ENCODE data around the gene ABCC3.
"Not testable (repeated sequence)": the region's sequence is repeated elsewhere in the genome, so short reads cannot be mapped to it uniquely, and the experiment has no call there.

ABCC3 gene

DNA sequence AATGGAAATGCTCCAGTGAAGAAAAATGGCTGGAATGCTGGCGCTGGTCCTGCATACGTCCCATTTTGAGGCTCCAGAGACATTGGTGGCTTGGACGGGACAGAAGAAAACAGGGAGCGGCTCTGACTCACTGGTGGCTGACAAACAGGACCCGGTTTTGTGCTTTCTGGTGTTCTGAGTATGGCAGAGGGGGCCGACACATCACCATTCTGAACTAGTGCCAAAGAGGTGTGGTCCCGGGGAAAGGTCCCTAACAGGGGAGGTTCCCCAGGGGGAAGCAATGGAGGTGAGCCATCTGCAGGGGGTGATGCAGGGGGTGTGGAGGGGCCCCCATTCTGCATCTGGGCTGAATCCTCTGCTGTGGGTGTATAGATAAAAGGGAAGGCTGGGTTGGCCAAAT, 64.7 kb downstream of the ABCC3 start:
- DNase-seq (ENCODE audit: low read depth, low spot score), result no peak

DNA sequence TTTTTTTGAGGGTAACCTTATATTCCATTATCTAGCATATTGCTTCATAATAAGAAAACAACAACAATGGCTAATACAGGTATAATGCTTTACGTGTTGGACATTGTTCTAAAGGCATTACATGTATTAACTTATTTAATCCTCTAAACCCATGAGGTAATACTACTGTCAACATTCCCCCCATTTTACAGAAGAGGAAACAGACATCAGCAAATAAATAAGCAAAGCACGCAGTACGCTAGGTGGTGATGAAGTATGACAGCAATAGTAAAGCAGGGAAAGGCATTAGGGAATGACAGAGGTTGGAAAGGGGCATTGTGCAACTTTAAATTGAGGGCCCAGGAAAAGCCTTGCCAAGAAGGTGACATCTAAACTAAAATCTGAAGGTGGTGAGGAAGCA, 68.5 kb downstream of the ABCC3 start:
- DNase-seq (ENCODE audit: low read depth, low spot score), result no peak

DNA sequence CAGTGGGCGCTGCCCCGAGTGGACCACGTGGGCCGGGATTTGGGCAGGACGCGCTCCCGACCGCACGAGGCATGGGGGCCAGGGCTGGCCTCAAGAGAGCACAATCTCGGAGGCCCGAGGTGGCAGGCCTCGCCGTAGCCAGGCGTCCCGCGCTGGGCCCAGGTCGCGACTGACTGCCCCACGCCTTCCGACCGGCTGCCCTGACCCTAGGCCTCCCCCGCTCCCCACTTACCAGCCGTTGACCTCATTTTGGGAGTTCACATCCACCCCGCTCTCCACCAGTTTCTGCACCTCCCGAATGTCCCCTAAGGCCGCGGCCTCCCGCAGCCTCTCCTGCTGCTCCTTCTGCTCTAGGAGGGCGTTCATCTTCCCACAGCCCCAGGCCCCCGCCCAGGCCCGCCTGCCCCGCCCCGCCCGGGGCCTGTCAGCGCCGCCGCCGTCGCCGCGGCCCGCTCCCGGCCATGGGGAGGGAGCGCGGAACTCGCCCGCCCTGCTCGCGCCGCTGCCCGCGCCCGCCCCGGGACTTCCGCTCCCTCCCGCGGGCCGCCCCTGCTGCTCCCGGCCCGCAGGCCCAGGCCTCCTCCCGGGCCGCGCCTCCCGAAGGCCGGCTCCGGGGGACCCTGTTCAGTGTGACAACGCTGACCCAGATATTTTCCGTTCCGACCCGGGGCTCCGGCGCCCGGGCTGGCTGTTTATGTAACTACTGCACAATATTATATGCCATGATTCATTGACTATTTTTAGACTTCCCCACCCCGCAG, 72.8 kb downstream of the ABCC3 start, which contains the start of gene ANKRD40:
Gene ANKRD40, minus strand, starts transcription at position 626 of the 761 bp plus-strand sequence. Its CDS starts 260 bp downstream, at position 366.
- DNase-seq (ENCODE audit: low read depth, low spot score), result no peak

DNA sequence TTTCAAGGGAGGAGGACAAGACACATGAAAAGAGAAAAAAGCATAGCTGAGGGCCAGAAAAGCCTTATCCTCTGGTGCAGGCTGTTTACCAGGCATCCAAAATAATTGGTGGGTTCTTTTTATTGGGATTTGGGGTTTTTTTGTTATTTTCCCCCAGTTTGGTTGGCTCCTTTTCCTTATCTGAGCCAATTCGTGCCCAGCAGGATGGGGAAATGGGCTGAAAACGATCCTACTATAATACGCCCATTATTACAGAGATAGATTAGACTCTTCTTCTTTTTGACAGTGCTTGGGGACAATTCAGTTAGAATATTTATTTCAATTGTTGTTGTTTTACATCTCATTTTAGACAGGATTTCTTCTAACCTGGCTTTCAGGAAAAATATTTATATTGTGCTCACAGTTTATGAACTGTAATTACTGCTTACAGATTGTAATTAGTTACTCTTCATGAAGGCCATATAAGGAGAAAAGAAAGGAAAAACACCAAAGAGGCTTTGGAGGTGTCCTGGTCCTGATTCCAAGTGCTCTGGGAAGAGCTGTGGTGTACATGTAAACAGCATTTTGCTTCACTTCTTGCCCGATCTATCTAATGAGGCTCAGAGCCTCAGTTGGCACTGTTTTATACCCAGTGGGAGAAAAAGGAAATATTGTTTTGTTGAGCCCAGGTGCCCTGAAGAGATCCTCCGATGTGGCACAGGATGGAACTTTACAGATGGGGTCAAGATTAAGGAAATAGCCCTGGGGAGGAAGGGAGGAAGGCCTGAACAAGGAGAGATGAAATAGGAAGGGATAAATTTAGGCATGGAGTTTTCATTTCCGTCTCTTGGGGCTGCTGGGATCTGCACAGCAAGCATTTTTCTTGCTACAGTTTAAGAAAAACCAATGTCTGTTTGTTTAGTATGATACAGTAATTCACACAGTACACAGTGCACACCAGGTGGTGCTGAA, 73.6 kb downstream of the ABCC3 start:
- no peak for DNase-seq (ENCODE audit: low read depth, low spot score)

DNA sequence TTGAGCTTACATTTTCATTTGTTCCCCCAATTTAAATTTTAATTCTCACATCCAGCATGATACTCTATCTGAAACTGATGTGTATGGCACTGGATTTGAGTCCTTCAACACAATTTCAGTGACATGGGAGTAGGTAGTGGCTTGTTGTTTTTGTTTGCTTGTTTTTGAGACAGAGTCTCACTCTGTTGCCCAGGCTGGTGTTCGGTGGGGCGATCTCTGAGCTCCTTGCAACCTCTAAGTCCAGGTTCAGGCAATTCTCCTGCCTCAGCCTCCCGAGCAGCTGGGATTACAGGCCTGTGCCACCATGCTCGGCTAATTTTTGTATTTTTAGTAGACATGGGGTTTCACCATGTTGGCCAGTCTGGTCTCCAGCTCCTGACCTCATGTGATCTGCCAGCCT, 74.4 kb downstream of the ABCC3 start:
- DNase-seq (ENCODE audit: low read depth, low spot score), result not testable (repeated sequence)

DNA sequence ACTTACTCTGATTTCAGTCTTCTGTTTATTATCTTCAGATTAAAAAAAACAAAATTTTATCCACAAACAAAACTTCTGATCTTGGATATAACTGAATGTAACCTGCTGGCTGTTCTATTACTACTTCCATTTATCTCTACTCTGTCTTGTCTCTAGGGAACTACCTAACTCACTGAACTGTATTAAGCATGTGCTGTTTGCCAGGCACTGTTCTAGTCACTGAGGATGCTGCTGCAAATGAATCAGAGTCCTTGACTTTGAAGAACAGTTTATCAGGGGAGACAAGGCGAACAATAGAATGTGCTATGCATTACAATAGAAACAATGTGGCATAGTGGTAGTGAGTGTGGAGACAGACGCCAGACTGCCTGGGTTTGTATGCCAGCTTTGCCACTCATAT, 75.3 kb downstream of the ABCC3 start:
- DNase-seq (ENCODE audit: low read depth, low spot score), result no peak

DNA sequence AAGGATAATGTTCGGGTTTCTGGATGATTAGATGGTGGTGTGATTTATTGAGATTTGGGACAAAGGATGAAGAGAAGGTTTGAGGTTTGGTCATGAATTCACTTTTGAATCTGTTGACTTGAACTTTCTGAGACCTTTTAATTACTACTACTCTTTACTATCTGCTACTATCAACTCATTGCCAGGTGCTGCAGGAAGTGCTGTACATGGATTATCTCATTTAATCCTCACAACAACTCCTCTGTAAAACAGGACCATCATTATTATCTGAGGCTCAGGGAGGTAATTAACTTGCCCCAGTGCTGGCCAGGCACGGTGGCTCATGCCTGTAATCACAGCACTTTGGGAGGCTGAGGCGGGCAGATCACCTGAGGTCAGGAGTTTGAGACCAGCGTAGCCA, 76.0 kb downstream of the ABCC3 start:
- DNase-seq (ENCODE audit: low read depth, low spot score), result no peak

DNA sequence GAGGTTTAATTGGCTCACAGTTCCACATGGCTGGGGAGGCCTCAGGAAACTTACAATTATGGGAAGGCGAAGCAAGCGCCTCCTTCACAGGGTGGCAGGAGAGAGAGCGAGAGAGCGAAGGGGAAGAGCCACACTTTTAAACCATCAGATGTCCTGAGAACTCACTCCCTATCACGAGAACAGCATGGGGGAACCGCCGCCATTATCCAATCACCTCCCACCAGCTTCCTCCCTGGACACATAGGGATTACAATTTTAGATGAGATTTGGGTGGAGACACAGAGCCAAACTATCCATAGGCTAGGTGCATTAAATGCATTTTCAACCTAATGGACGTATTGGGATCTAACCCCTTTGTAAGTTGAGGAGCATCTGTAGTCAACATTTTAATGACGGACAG, 78.0 kb downstream of the ABCC3 start:
- no peak for DNase-seq (ENCODE audit: low read depth, low spot score)

DNA sequence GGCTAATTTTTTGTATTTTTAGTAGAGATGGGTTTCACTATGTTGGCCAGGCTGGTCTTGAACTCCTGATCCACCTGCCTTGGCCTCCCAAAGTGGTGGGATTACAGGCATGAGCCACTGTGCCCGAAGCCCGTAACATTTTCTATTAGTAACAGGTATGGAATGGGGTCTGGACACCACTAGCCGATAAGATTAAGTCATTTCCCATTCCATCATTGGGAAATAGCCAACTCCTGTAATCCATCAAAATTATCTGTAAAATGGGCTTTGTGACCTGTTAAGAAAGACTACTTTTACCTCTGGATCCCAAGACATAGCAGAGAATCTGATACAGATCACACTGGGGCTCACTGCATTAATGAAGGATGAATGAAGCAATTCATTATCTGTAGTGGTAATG, 80.8 kb downstream of the ABCC3 start:
- DNase-seq (ENCODE audit: low read depth, low spot score), result no peak

DNA sequence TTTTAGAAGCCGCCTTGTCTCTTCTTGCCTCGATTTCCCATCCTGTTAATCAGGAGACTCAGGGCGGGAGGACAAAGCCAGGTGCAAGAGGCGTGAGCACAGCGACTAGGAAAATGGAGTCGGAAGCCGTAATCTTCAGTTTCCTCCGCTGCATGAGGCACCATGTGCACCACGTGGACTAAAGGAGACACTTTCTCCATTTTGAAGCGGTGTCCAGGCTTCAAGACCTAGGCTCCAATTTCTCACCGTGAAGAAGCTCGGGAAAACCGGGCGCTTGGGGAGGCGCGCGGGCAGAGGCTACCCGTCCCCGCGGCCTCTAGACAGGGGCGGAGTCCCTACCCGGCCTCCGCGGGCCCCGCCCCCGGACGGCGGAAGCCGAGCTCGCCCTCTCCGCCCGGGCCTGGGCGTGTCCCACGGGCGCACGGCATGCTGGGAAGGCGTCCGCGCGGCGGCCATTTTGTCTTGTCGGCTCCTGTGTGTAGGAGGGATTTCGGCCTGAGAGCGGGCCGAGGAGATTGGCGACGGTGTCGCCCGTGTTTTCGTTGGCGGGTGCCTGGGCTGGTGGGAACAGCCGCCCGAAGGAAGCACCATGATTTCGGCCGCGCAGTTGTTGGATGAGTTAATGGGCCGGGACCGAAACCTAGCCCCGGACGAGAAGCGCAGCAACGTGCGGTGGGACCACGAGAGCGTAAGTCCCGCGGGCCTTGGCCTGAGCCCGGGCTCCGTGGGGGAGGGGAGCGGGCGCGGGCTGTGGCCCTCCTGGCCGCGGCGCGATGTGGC, 84.7 kb downstream of the ABCC3 start, which contains the start of gene LUC7L3:
Gene LUC7L3, plus strand, starts transcription at position 460 of the 780 bp plus-strand sequence. Its CDS starts 130 bp downstream, at position 590.
- DNase-seq (ENCODE audit: low read depth, low spot score), result no peak

DNA sequence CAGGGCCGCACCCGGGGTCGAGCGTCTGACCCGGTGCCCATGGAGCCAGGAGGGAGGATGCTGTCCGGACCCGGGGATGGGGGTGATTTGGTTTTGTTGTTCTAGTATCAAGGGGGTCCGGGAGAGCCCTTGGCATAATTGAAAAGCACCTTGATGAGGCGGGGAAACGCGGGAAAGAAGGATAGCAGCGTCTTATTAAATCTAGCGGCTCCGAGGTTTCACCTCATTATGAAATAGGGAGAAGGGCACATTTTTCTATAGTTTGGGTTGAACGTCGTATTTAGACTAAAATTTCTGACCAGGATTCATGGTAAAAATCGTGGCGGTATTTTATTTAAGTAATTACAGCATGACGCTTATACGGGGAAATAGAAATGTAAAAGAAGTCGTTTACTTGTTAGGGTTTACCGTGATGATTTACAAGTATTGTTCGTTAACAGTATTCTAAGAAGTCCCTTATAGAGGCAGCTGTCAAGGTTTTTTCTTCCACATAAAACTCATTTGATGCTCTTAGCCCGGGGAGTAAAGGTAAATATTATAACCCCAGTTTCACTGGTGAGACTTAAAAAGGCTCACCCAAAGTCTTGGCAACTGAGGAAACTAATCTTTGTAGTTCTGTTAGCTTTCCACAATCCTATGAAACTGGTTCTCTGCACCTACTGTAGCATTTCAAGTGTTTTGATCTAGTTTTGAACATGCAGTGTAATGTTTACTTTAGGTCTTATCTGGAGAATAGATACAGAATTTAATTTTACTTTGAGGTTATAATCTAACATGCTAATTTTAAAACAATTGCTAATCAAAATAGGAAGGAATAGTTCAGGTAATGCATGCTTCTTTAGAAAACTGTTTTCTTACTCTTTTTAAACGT, 85.5 kb downstream of the ABCC3 start:
- no peak for DNase-seq (ENCODE audit: low read depth, low spot score)

DNA sequence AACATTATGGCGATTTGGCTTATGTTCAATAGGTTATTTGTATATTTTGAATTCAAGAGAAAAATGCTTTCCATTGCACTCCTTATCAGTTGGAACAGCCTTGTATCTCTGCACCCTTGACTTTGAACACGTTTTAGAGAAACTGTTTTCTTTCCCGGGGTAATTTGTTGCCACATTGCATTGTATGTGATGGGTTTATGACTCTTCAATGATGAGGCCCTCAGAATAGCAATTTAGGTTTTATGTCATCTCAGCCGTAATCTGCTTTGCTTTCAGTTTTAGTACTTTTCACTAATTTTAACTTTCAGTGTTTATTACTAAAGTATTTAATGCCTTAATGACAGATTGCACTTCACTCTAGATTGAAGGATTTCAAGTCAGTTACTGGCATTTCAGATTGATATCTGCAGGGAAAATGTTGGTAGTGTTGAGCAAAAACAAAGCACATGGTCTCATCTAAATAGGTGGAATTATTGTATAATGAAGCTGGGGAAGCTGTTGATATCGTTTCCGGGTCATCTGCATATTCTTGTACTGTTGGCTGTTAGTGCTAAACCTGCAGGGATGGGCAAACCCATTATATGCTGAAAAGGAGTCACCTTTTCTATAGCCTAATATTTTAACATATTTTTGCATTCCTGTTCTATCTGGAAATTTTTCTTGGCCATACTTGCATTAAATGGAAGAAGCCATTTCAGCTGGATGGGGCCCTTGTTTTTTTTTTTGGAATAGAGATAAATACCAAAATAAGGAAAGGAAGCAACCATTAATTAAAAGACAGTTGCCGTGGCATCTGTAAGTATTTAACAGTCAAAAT, 86.7 kb downstream of the ABCC3 start:
- DNase-seq (ENCODE audit: low read depth, low spot score), result no peak

DNA sequence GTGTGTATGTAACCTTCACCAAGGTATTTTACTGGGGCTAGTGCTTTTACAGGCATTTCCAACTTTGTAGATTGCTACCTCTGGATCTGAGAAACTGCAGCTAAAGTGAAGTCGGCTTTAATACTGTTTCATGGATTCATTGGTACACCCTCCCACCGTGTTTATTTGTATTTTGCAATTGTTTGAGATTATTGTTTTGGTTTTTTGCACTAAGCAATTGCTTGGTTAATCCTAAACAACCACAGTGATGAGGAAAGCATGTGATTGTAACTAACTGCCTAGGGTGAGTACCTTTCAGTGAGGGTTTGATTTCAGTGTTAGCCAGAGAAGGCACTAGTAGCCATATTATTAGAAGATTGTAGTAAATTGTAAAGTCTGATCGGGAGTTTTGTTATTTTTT, 88.1 kb downstream of the ABCC3 start:
- DNase-seq (ENCODE audit: low read depth, low spot score), result no peak

DNA sequence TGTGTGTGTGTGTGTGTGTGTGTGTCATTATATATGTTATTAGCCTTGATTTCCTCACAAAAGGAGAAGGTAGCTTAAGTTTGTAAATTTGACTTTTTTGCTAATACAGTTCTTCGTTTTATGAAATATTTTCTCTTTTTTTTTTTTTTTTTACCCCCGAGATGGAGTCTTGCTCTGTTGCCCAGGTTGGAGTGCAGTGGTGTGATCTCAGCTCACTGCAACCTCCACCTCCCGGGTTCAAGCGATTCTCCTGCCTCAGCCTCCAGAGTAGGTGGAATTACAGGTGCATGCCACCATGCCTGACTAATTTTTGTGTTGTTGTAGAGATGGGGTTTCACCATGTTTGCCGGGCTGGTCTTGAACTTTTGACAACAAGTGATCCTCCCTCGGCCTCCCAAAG, 89.9 kb downstream of the ABCC3 start:
- not testable (repeated sequence) for DNase-seq (ENCODE audit: low read depth, low spot score)

DNA sequence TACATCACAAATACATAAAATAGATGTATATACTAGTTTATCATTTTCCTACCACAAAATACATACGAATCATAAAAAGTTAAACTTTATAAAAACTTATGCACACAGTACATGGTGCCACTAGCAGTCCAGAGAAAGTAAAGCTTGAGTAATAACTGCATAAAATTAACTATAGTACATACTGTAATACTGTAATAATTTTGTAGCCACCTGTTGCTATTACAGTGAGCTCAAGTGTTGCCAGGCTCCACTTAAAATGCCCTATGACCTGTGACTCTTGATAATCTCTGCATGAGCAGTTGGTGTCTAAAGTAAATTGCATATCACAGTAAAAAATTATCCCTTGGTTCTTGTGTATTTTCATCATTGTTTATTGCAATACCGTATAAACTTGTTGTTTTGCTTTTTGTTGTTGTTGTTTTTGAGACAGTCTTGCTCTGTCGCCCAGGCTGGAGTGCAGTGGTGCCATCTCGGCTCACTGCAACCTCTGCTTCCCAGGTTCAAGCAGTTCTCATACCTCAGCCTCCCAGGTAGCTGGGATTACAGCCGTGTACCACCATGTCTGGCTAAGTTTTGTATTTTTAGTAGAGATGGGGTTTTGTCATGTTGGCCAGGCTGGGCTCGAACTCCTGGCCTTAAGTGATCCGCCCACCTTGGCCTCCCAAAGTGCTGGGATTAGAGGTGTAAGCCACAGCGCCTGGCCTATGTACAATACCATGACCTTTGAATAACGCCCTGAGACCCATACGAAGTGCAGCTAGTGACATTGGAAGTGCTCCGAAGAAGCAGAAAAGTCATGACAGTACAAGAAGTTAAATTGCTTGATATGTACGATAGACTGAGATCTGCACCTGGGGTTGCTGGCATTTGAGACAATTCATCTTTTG, 91.3 kb downstream of the ABCC3 start:
- DNase-seq (ENCODE audit: low read depth, low spot score), result no peak

DNA sequence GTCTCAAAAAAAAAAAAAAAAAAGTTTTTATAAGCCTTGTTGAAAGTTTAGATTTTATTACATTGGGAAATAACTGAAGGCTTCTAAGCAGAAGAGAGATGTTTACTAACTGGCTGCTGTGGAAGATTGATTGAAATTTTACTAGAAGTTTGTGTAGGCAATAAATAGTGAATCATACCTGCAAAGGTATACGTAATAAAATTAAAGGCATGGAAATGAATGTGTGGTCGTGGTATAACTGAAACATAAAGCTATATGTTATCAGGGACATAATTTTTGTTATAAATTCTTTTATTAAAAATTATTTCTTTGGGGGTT, 93.4 kb downstream of the ABCC3 start:
- DNase-seq (ENCODE audit: low read depth, low spot score), result no peak

DNA sequence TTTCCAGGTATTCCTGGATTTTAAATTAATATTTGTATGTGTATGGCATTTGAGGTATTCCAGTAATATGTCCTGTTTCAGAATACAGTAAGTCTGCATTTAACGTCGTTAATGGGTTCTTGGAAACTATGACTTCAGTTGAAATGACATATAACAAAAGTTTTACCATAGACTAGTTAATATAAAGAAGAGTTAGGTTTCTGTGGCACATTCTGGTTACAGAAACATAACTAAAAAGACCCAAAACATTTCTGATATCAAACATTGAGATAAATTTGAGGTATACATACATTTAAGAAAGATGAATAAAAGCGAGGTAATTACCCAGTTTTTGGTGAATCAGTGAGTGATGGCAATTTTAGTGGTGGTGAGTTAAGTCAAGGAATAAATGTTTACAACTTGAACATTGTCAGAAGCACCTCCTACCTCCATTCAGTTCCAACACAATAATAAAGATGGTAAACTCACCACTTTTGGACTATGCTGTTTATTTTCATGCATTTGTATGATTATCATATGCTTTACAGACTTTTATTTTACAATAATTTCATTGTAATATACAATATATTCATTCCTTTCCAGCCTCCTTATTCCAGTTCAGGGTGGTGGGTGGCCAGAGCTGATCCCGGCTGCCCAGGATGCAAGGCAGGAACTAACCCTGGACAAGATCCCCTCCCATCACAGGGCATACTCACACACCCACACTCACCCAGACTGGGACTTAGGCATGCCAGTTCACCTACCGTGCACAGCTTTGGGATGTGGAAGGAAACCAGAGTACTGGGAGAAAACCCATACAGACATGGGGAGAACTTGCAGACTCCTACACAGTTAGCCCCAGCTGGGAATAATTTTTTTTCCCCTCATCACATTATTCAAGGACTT, 94.4 kb downstream of the ABCC3 start:
- no peak for DNase-seq (ENCODE audit: low read depth, low spot score)
